Adrenal gland (tissue), 12 donors: Measurements from ENCODE around the gene C5orf47. TPM values are rescaled to one million over a fixed set of nuclear protein-coding genes. Genes with fewer than 3 reads are reported as not detected.

Experiments used
- DNase-seq, 7 donors: peaks; one replicate each; pipeline ENCODE4 v3.0.0-alpha.2; 2019 to 2020
- H3K27ac ChIP-seq, 5 donors: fragments of 200-600 bp; sonication (generic) in 4 of 5; 1 replicate in 3 of 5; 2 replicates in 2 of 5; pipeline versions ENCODE4 v1.5.1 to v1.8.0; 2016 to 2020; ENCODE audit warnings: mild to moderate bottlenecking in 1 of 5
- H3K27me3 ChIP-seq: fragments of 200-600 bp; 2 replicates; pipeline ENCODE4 v1.8.0; 2021
- H3K36me3 ChIP-seq, 2 donors: fragments of 200-600 bp; replicated peaks in 1 of 2; 1 replicate in 1 of 2; 2 replicates in 1 of 2; pipeline versions ENCODE4 v1.5.1 to v1.8.0; 2018 to 2022
- H3K4me1 ChIP-seq, 2 donors: fragments of 200-600 bp; replicated peaks in 1 of 2; 1 replicate in 1 of 2; 2 replicates in 1 of 2; pipeline versions ENCODE4 v1.5.1 to v1.8.0; 2018 to 2021
- H3K4me3 ChIP-seq, 4 donors: fragments of 200-600 bp; sonication (generic) in 3 of 4; one replicate each; pipeline ENCODE4 v1.5.1; 2016 to 2018
- H3K9me3 ChIP-seq, 3 donors: fragments of 200-600 bp; sonication (generic) in 1 of 3; replicated peaks in 1 of 3; 1 replicate in 2 of 3; 2 replicates in 1 of 3; pipeline versions ENCODE4 v1.5.1 to v1.8.0; 2016 to 2021
- POLR2A ChIP-seq, 2 donors: fragments of 450-650 bp; IDR thresholded peaks; one replicate each; pipeline ENCODE4 v1.6.1; 2017; ENCODE audit warnings: antibody characterized with exemption in 2 of 2, mild to moderate bottlenecking in 2 of 2, moderate library complexity in 1 of 2
- WGBS, 4 donors: extraction: QIAGEN DNeasy Blood & Tissue Kit in 2 of 4; methylation state at CpG; one replicate each; pipeline versions ENCODE4 v1.1.5 to v1.1.7; 2013 to 2017; 5-methylcytosine and 5-hydroxymethylcytosine counted together
- intact Hi-C, 2 donors: fragments of 100-400 bp; cut with DNase I; formaldehyde crosslinking; loops; one replicate each; pipeline versions ENCODE4 v1.14.1 to v1.15.0; 2022 to 2023
- polyA plus RNA-seq, 3 donors: library from polyadenylated mRNA; stranded (reverse); fragments of 200-250 nt in 2 of 3; fragments of 350-450 nt in 1 of 3; fragmentation: Illumina TruSeq in 1 of 3; extraction: RNeasy Lipid Tissue Mini Kit (QIAGEN cat#74804) in 1 of 3; gene quantifications; one replicate each; pipeline ENCODE4 v1.2.3, GENCODE V29; 2013 to 2014
- total RNA-seq, 9 donors: library from RNA; depleted of rRNA in 4 of 9; stranded (reverse); fragments of >200 nt in 4 of 9; fragments of 120-200 nt in 1 of 9; fragmentation: NEBNext Ultra II Directional in 1 of 9; extraction: Animal tissue kit (Norgen Biotek cat#: 25700) in 1 of 9; gene quantifications; one replicate each; pipeline versions ENCODE4 v1.1.0 to v1.2.4, GENCODE V29; 2013 to 2023
- TF ChIP-seq, protein P1 (sequence below), 6 experiments: fragments of 450-650 bp in 4 of 6; fragments of 200-600 bp in 2 of 6; sonication (generic) in 1 of 6; IDR thresholded peaks; 1 replicate in 5 of 6; 2 replicates in 1 of 6; pipeline versions ENCODE4 v1.5.1 to v1.8.0; 2016 to 2021; ENCODE audit warnings: antibody characterized with exemption in 6 of 6, mild to moderate bottlenecking in 2 of 6, moderate library complexity in 1 of 6
- donor health status: healthy with polysubstance abuse.
- donor health status: Bipolar disorder and iron deficiency.
- donor health status: DM: yes; HTN: yes; CAD: no.
- donor health status: DM: no; HTN: no; CAD: no.
- donor health status: DM: no; HTN: no; CAD: no.
- donor health status: DM: yes; HTN: yes; CAD: no.

Gene C5orf47
- total and polyA plus RNA-seq, 12 donors = 0.08 to 0.25 (median 0.16) TPM; not detected in 5

DNA sequence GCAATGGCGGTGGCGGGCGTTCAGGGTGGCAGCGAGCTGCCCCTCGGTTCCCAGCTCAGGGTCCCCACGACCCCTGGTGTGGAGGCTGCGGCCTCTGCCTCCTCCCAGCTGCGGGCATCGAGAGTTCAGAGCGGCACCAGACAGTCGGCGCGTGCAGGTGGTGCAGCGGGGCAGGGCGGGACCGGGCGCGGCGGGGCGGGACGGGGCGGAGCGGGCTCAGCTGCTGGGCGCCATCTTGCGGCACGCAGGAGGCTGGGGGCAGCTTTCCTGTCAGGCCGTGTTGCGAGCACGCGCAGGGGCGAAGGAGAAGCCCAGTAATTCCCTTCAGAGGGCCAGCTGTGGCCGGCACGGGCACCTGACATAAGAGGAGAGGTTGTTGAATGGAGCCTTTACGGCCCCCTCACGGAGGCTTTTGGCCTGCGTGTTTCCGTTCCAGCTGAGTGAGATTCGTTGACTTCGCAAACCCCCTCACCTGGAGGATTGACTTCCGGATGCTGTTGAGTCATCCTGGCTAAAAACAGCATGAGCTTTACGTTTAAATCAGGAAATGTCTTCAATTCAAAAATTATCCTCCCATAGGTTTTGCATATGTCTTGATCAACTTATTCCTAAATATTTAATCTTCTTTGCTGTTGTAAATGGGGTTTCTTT, 587 bp downstream of the C5orf47 start:
- 93 to 96% (median 95%) methylated on average over 21 to 41 of the region's 41 CpGs for WGBS, 4 donors
- no peak overlapping the region for H3K4me3 ChIP-seq
- no peaks in the 10 kb centered on the region for H3K36me3 ChIP-seq
- intact Hi-C loops = no loop called here
- no peaks in the 10 kb centered on the region for H3K4me1 ChIP-seq
- no peaks in the 10 kb centered on the region for H3K9me3 ChIP-seq
- DNase-seq = no peak
- TF ChIP-seq, protein P1, sequence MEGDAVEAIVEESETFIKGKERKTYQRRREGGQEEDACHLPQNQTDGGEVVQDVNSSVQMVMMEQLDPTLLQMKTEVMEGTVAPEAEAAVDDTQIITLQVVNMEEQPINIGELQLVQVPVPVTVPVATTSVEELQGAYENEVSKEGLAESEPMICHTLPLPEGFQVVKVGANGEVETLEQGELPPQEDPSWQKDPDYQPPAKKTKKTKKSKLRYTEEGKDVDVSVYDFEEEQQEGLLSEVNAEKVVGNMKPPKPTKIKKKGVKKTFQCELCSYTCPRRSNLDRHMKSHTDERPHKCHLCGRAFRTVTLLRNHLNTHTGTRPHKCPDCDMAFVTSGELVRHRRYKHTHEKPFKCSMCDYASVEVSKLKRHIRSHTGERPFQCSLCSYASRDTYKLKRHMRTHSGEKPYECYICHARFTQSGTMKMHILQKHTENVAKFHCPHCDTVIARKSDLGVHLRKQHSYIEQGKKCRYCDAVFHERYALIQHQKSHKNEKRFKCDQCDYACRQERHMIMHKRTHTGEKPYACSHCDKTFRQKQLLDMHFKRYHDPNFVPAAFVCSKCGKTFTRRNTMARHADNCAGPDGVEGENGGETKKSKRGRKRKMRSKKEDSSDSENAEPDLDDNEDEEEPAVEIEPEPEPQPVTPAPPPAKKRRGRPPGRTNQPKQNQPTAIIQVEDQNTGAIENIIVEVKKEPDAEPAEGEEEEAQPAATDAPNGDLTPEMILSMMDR (IDR thresholded peaks at IDR 0.05) = no peak
- TF ChIP-seq POLR2A (IDR thresholded peaks at IDR 0.05) = no peak
- no peaks in the 10 kb centered on the region for H3K27me3 ChIP-seq
- no peak overlapping the region for H3K27ac ChIP-seq

DNA sequence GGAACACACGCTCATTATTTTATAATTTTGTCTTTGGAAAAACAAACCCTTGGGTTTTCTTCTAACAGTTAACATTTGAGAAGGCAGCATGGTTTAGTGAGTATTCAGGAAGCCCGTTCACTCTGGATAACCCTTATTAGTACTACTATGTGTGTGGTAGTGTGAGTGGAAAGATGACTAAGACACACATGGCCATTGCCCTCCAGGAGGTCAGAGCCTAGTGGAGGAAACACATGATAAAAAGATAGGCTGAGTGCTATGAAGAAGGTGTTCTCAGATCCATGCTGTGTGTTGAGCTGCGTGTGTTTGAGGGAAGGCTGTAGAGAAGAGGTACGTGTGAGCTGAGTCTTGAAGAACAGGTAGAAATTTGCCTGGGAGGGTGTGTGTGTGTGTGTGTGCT, 8.4 kb downstream of the C5orf47 start:
- Histone ChIP-seq H3K36me3 (no peaks in the 10 kb centered on the region), H3K27ac (no peak overlapping the region), H3K9me3 (no peaks in the 10 kb centered on the region), H3K27me3 (no peaks in the 10 kb centered on the region), H3K4me1 (no peaks in the 10 kb centered on the region), H3K4me3 (no peak overlapping the region)
- WGBS, 4 donors = 68 to 77% (median 74%) methylated on average over 4 of the region's 4 CpGs
- no peak for DNase-seq
- intact Hi-C loops = no loop called here
- no peak for TF ChIP-seq POLR2A (IDR thresholded peaks at IDR 0.05)
- TF ChIP-seq, protein P1 (IDR thresholded peaks at IDR 0.05) = no peak

DNA sequence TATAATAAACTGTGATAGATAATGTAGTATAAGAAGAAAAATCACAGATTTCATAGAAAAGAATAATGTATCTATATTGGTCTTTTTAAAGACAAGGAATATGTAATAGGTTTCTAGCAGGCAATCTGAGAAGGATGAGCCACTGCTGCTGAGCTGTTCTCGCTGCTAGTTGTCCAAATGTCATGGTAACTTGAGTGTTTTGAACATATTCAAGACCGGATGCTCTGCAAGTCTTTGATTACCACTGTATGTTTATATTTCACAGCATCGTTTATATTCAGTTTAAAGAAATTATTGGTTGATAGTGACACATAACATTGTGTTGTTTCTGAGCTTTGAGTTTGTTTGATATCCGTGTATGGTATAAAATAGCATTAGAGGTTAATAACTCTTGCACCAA, 9.6 kb downstream of the C5orf47 start:
- no peak for DNase-seq
- 72 to 78% (median 75%) methylated on average over 4 of the region's 4 CpGs for WGBS, 4 donors
- H3K4me1 ChIP-seq = no peaks in the 10 kb centered on the region
- H3K9me3 ChIP-seq = no peaks in the 10 kb centered on the region
- no peak overlapping the region for H3K4me3 ChIP-seq
- TF ChIP-seq, protein P1 (IDR thresholded peaks at IDR 0.05) = no peak
- TF ChIP-seq POLR2A (IDR thresholded peaks at IDR 0.05) = no peak
- H3K27ac ChIP-seq = no peak overlapping the region
- H3K36me3 ChIP-seq = no peaks in the 10 kb centered on the region
- intact Hi-C loops = no loop called here
- H3K27me3 ChIP-seq = no peaks in the 10 kb centered on the region

DNA sequence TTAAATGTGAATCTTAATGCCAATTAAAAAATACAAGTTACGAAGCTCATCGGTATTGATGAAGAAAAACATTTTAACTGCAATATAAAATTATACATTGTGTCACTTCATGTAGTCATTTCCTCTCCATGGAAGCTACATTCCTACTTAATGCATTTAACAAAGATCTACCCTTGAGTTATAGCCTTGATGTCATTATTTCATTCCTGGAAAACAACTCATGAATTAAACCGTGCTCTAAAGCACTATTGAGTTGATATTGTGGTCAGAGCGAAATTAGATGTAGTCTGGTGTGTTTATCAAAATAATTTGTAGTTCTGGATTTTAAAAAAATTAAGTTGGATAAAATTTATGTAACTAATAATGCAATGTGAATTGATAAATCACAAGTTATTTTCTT, 11.1 kb downstream of the C5orf47 start:
- Histone ChIP-seq H3K4me3 (no peak overlapping the region), H3K36me3 (no peaks in the 10 kb centered on the region), H3K27ac (no peak overlapping the region), H3K9me3 (no peaks in the 10 kb centered on the region), H3K27me3 (no peaks in the 10 kb centered on the region), H3K4me1 (no peaks in the 10 kb centered on the region)
- TF ChIP-seq POLR2A (IDR thresholded peaks at IDR 0.05) = no peak
- TF ChIP-seq, protein P1 (IDR thresholded peaks at IDR 0.05) = no peak
- intact Hi-C loops = no loop called here
- WGBS, 4 donors = 82 to 86% (median 85%) methylated on average over 4 of the region's 4 CpGs
- DNase-seq = no peak
